ENCODE measurements around the gene PI4KB. TPM values are rescaled to one million over a fixed set of nuclear protein-coding genes. Genes with fewer than 3 reads are reported as not detected.
"Not testable (repeated sequence)": the region's sequence is repeated elsewhere in the genome, so short reads cannot be mapped to it uniquely, and the experiment has no call there.

PI4KB gene
- total RNA-seq, 1 experiment from 2014 or later, result 50.7 TPM

DNA sequence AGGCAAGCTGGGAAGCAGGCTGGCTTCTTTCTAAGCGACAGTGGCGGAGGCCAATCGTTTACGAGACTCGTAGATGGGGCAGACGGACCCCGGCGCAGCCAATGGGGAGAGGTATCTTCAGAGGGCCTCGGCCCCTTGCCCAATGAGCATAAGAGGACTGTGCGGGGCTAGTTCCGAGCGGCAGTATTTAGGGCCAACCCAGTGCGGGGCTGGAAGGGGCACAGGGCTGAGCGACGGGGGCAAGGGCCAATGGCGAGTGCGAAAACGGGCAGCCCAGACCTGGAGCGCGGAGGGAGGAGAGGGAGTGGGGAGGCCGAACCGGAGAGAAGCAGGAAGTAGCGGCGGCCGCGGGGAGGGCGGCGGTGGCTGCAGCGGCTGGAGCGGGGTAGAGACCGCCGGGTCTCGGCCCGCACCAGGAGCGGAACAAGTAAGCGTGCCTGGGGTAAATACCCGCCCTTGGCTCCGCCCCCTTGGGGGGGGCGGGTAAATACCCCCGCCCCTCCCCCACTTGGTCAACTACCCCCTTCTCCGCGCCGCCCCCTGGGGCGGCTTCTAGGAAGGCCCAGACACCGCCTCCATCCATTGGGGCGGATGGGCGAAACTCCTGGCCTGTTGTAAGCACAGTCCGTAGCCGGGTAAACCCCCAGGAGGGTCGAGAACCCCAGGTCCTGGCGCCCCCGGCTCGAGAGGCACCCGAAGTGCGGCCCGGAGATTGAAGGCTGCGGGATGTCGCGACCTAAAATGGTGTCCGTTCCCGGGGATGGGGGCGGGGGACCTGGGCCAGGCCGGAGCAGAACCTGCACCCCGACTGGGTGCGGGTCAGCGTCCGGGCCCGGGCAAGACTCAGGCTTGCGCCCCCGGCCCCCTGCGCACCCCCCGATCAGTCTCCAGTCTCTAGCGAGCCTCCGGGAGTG lies 45.0 kb downstream of the PI4KB start, which contains the start of gene ZNF687:
Gene ZNF687 (plus strand): TSS at position 331 of the 914 bp plus-strand sequence. CDS start 3,993 bp downstream, outside the sequence.
- intact Hi-C loops (cut with micrococcal nuclease; ENCODE audit: unreplicated experiment), result no loop called here
- BruUV-seq (replicated peaks), result no TSS peak
- H3K27ac Mint-ChIP-seq (ENCODE audit: unreplicated experiment), result peak within 1 kb of the TSS; percentile 99
- CTCF ChIA-PET, result interaction anchor here (0.5 to 1.6 kb wide), 12 partner anchors 19 to 182 kb away, joined by 3 to 10 read pairs (median 4); partner anchors contain the start of genes PI4KB and PSMD4
- H3K27me3 Mint-ChIP-seq (ENCODE audit: unreplicated experiment), result peaks cover 9% of the 10 kb centered on the region
- H3K4me3 Mint-ChIP-seq (ENCODE audit: low read depth, unreplicated experiment), result peak within 1 kb of the TSS; percentile 85
- H3K9me3 Mint-ChIP-seq (ENCODE audit: low read depth, unreplicated experiment), result no peaks in the 10 kb centered on the region
- H3K36me3 Mint-ChIP-seq (ENCODE audit: insufficient read depth, unreplicated experiment), result peaks cover 61% of the 10 kb centered on the region
- TF ChIP-seq, protein P1, sequence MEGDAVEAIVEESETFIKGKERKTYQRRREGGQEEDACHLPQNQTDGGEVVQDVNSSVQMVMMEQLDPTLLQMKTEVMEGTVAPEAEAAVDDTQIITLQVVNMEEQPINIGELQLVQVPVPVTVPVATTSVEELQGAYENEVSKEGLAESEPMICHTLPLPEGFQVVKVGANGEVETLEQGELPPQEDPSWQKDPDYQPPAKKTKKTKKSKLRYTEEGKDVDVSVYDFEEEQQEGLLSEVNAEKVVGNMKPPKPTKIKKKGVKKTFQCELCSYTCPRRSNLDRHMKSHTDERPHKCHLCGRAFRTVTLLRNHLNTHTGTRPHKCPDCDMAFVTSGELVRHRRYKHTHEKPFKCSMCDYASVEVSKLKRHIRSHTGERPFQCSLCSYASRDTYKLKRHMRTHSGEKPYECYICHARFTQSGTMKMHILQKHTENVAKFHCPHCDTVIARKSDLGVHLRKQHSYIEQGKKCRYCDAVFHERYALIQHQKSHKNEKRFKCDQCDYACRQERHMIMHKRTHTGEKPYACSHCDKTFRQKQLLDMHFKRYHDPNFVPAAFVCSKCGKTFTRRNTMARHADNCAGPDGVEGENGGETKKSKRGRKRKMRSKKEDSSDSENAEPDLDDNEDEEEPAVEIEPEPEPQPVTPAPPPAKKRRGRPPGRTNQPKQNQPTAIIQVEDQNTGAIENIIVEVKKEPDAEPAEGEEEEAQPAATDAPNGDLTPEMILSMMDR (IDR thresholded peaks at IDR 0.05; ENCODE audit: unreplicated experiment), result no peak
- peak; percentile 100 for DNase-seq
- H3K4me1 Mint-ChIP-seq (ENCODE audit: low read depth, unreplicated experiment), result peaks cover 13% of the 10 kb centered on the region

DNA sequence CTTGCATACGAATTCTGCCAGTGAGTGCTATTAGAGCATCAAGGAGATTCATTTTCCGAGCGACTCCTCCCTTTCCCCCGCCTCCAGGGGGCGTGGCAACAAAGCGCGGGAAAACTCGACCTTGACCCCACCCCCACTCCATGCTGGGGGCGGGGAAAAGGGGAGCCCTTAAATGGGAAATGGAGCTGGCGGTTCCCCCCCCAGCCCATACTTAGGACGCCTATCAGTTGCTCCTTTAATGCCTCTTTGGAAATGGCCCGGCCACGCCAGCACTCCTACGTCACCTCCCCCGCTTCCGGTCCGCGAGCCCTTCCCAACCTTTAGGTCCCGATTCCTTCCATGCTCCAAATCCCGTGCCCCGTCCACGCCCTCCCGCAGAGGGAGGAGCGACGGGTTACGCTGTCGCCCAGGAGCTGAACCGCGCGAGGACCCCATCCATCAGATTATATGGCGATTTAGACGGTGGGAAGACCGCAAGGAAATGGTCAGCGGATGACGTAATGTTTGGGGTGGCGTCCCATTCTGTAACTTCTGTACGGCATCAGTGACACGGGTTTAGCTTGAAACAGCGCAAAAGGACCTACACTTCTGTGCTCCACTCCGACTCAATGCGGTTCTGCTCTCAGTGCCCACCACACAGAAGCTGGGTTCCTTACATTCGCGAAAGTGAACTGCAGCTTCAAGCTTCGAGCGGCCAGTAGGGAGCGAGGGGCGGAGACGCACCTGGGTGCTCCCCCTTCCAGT lies 45.8 kb downstream of the PI4KB start:
- intact Hi-C loops (cut with micrococcal nuclease; ENCODE audit: unreplicated experiment), result no loop called here
- TSS peak; percentile 89 for BruUV-seq (replicated peaks)
- CTCF ChIA-PET, result interaction anchor here (0.5 to 1.6 kb wide), 12 partner anchors 27 to 213 kb away, joined by 3 to 10 read pairs (median 4); partner anchors contain the start of genes PI4KB, PSMD4 and VPS72
- H3K27ac Mint-ChIP-seq (ENCODE audit: unreplicated experiment), result peak overlapping the region; percentile 99
- peaks cover 53% of the 10 kb centered on the region for H3K36me3 Mint-ChIP-seq (ENCODE audit: insufficient read depth, unreplicated experiment)
- no peaks in the 10 kb centered on the region for H3K9me3 Mint-ChIP-seq (ENCODE audit: low read depth, unreplicated experiment)
- H3K4me3 Mint-ChIP-seq (ENCODE audit: low read depth, unreplicated experiment), result peak overlapping the region; percentile 85
- peak; percentile 98 for DNase-seq
- TF ChIP-seq, protein P1 (IDR thresholded peaks at IDR 0.05; ENCODE audit: unreplicated experiment), result no peak
- H3K27me3 Mint-ChIP-seq (ENCODE audit: unreplicated experiment), result peaks cover 15% of the 10 kb centered on the region
- peaks cover 13% of the 10 kb centered on the region for H3K4me1 Mint-ChIP-seq (ENCODE audit: low read depth, unreplicated experiment)

DNA sequence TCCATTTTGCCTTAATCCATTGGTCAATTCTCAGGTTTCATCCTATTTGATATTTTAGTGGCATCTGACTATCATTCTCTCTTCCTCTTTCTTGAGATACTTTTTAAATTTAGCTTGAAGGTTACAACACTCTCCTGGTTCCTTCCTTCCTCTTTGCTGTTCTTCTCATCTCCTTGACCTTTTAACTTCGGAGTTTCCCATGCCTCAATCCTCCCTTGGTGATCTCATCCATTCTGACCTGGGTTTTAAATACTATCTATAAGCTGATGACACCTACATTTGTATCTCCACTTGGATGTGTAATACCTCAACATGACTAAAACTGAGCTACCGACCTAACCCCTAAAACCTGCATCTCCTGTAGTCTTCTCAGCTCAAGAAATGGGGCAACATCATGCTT lies 50.0 kb downstream of the PI4KB start:
- H3K27ac Mint-ChIP-seq (ENCODE audit: unreplicated experiment), result no peak overlapping the region
- H3K4me3 Mint-ChIP-seq (ENCODE audit: low read depth, unreplicated experiment), result no peak overlapping the region
- TF ChIP-seq, protein P1 (IDR thresholded peaks at IDR 0.05; ENCODE audit: unreplicated experiment), result no peak
- CTCF ChIA-PET, result no interaction called here
- peaks cover 15% of the 10 kb centered on the region for H3K27me3 Mint-ChIP-seq (ENCODE audit: unreplicated experiment)
- H3K9me3 Mint-ChIP-seq (ENCODE audit: low read depth, unreplicated experiment), result no peaks in the 10 kb centered on the region
- intact Hi-C loops (cut with micrococcal nuclease; ENCODE audit: unreplicated experiment), result no loop called here
- peaks cover 9% of the 10 kb centered on the region for H3K4me1 Mint-ChIP-seq (ENCODE audit: low read depth, unreplicated experiment)
- no peak for DNase-seq
- peaks cover 14% of the 10 kb centered on the region for H3K36me3 Mint-ChIP-seq (ENCODE audit: insufficient read depth, unreplicated experiment)
- BruUV-seq (replicated peaks), result no TSS peak

DNA sequence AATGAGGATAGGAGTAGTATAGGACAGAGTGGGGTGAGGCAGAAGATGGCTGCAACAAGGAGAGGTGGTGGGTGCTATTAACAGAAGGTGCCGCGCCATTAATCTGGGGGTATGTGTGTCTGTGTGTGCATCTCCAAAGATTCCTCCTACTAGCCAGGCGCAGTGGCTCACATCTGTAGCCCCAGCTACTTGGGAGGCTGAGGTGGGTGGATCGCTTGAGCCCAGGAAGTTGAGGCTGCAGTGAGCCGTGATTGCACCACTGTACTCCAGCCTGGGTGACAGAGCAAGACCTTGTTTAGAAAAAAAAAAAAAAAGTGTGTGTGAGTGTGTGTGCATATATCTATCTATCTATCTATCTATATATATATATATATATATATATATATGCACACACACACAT lies 51.9 kb downstream of the PI4KB start:
- H3K27me3 Mint-ChIP-seq (ENCODE audit: unreplicated experiment), result peaks cover 15% of the 10 kb centered on the region
- H3K9me3 Mint-ChIP-seq (ENCODE audit: low read depth, unreplicated experiment); CTCF ChIA-PET; H3K36me3 Mint-ChIP-seq (ENCODE audit: insufficient read depth, unreplicated experiment); BruUV-seq (replicated peaks); H3K4me1 Mint-ChIP-seq (ENCODE audit: low read depth, unreplicated experiment); H3K27ac Mint-ChIP-seq (ENCODE audit: unreplicated experiment); DNase-seq; intact Hi-C loops (cut with micrococcal nuclease; ENCODE audit: unreplicated experiment); H3K4me3 Mint-ChIP-seq (ENCODE audit: low read depth, unreplicated experiment): not testable (repeated sequence)
